Lower leg skin (tissue), 4 donors: ENCODE data around the gene ATP13A3. TPM values are rescaled to one million over a fixed set of nuclear protein-coding genes. Genes with fewer than 3 reads are reported as not detected.

Source experiments
- DNase-seq, 2 donors: peaks; one replicate each; pipeline ENCODE4 v3.0.0-alpha.2; 2019; ENCODE audit warnings: low spot score in 2 of 2
- H3K4me3 ChIP-seq: fragments of 200-600 bp; sonication (generic); 2 replicates; pipeline ENCODE4 v1.5.1; 2017; ENCODE audit warnings: mild to moderate bottlenecking, low read depth; ENCODE audit not compliant: poor library complexity, severe bottlenecking
- POLR2A ChIP-seq, 2 donors: fragments of 450-650 bp; IDR thresholded peaks; one replicate each; pipeline ENCODE4 v1.6.1; 2016 to 2017; ENCODE audit warnings: antibody characterized with exemption in 2 of 2, mild to moderate bottlenecking in 1 of 2, moderate library complexity in 1 of 2
- WGBS, 2 donors: methylation state at CpG; one replicate each; pipeline ENCODE4 v1.1.5; 2018; 5-methylcytosine and 5-hydroxymethylcytosine counted together
- intact Hi-C: fragments of 100-400 bp; cut with DNase I; formaldehyde crosslinking; loops from one replicate; pipeline ENCODE4 v1.15.0; 2023; ENCODE audit warnings: low total_unique reads
- total RNA-seq, 4 donors: library from RNA; depleted of rRNA; stranded (reverse); fragments of >200 nt; gene quantifications; one replicate each; pipeline ENCODE4 v1.1.0, GENCODE V29; 2016
- TF ChIP-seq, protein P1 (sequence below), 3 donors: fragments of 450-650 bp; IDR thresholded peaks; one replicate each; pipeline ENCODE4 v1.5.1; 2016; ENCODE audit warnings: antibody characterized with exemption in 3 of 3, mild to moderate bottlenecking in 3 of 3, moderate library complexity in 2 of 3

The ATP13A3 gene
- total RNA-seq, 4 donors from 2014 or later = 35.0 to 40.6 (median 38.2) TPM

DNA sequence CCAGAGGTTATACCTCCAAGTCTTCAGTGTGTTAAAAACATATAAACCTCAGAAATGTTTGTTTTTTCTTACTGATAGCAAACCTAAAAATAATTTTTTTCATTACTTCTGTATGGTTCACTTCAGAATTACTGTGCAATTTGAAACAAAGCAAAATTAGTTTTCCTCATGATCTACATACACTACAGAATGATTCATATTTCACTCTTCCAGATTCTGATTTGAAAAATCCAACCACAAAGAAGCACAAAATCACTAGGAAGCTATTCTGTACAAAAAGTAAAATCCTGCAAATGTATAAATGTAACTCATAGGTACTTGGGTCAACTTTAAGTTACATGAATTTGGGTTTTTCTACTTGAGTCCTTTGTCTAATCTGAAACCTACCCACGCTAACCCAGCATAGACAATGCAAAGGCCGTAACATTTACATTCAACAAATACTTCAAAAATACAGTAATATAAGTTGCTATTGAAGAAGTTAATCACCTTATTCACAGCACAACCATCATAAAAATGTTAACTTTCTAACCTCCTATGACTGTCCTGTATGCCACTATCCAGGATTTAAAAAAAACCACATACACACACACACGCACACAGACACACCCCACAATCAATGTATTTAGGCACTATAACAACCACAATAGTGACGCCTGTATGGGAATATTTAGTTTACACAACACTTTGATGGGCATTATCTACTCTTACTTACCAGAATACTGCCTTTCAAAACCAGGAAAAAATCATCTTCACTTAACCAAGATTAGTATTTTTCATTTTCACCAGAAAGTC is 11.5 kb downstream of the ATP13A3 start:
- intact Hi-C loops = no loop called here
- DNase-seq = no peak

DNA sequence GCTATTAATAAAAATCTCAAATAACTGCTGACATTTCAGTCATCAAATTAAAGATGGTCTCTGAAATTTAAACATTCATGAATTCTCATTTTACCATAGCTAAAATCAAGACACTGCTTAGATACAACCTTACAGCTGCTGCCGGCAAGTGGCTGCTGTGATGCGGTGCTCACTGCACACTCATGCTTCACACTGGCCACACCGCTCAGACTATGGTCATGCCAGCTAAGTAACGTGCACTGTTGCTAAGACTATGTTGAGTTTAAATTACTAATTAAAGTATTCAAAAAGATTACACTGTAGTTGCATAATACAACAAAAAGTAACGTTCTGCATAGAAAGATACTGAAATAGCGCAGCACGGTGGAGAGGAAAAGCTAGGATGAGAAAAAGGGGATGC is 12.1 kb downstream of the ATP13A3 start:
- TF ChIP-seq POLR2A (IDR thresholded peaks at IDR 0.05) = no peak
- TF ChIP-seq, protein P1, sequence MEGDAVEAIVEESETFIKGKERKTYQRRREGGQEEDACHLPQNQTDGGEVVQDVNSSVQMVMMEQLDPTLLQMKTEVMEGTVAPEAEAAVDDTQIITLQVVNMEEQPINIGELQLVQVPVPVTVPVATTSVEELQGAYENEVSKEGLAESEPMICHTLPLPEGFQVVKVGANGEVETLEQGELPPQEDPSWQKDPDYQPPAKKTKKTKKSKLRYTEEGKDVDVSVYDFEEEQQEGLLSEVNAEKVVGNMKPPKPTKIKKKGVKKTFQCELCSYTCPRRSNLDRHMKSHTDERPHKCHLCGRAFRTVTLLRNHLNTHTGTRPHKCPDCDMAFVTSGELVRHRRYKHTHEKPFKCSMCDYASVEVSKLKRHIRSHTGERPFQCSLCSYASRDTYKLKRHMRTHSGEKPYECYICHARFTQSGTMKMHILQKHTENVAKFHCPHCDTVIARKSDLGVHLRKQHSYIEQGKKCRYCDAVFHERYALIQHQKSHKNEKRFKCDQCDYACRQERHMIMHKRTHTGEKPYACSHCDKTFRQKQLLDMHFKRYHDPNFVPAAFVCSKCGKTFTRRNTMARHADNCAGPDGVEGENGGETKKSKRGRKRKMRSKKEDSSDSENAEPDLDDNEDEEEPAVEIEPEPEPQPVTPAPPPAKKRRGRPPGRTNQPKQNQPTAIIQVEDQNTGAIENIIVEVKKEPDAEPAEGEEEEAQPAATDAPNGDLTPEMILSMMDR (IDR thresholded peaks at IDR 0.05) = no peak

More for the DNA sequence above, 11.5 kb downstream of the ATP13A3 start:
- H3K4me3 ChIP-seq = no peak overlapping the region
- TF ChIP-seq, protein P1 (IDR thresholded peaks at IDR 0.05) = no peak
- no peak for TF ChIP-seq POLR2A (IDR thresholded peaks at IDR 0.05)
- WGBS, 2 donors = 90 to 92% methylated on average over 4 of the region's 4 CpGs

DNA sequence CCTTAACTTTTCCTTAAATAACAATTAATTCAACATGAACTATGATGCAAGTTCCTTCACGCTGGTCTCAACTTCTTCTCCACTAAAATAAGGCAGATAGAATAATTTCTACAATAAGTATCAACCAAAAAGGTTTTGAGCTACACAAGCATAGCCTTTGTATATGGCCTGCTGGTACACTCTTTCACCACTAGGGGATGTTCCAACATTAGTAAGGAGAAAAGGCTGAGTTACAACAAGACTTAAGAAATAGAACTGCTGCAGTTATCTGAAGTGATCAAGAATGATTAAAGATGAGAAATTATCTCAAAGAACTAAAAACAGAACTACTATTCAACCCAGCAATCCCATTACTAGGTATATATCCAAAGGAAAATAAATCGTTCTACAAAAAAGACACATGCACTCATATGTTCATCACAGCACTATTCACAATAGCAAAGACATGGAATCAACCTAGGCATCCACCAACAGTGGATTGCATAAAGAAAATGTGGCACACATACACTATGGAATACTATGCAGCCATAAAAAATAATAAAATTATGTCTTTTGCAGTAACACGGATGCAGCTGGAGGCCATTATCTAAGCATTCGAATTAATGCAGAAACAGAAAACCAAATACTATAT is 14.4 kb downstream of the ATP13A3 start:
- intact Hi-C loops = loop anchor here (5.0 kb wide), 1 partner anchor 120 kb away; no protein-coding TSS in a partner anchor
- WGBS, 2 donors = 70 to 76% methylated on average over 4 of the region's 4 CpGs
- no peak for TF ChIP-seq POLR2A (IDR thresholded peaks at IDR 0.05)
- TF ChIP-seq, protein P1 (IDR thresholded peaks at IDR 0.05) = peak in 1 of 3 donors; percentile 95
- DNase-seq = no peak
- no peak overlapping the region for H3K4me3 ChIP-seq

More for the DNA sequence above, 12.1 kb downstream of the ATP13A3 start:
- H3K4me3 ChIP-seq = no peak overlapping the region
- 80 to 88% methylated on average over 7 of the region's 7 CpGs for WGBS, 2 donors
- intact Hi-C loops = loop anchor here (5.0 kb wide), 1 partner anchor 118 kb away; no protein-coding TSS in a partner anchor
- DNase-seq = no peak

DNA sequence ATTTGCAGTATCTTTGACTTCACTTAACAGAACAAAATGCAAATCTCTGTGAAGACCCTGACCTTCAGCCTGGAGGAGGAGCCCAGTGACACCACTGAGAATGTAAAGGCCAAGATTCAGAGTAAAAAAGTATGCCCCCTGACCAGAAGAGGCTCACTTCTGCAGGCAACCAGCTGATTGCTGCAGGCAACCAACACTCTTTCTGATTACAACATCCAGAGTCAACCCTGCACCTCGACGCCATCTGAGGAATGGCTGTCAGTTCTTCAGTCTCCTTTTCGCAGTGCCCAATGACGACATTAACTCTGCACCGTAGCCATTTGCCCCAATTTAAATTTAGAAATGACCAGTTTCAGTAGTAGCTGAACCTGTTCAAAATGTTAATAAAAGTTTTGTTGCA is 14.9 kb downstream of the ATP13A3 start:
- H3K4me3 ChIP-seq = no peak overlapping the region
- intact Hi-C loops = loop anchor here (5.0 kb wide), 1 partner anchor 120 kb away; no protein-coding TSS in a partner anchor
- 45 to 55% methylated on average over 5 of the region's 5 CpGs for WGBS, 2 donors
- no peak for DNase-seq
- no peak for TF ChIP-seq POLR2A (IDR thresholded peaks at IDR 0.05)
- TF ChIP-seq, protein P1 (IDR thresholded peaks at IDR 0.05) = no peak

DNA sequence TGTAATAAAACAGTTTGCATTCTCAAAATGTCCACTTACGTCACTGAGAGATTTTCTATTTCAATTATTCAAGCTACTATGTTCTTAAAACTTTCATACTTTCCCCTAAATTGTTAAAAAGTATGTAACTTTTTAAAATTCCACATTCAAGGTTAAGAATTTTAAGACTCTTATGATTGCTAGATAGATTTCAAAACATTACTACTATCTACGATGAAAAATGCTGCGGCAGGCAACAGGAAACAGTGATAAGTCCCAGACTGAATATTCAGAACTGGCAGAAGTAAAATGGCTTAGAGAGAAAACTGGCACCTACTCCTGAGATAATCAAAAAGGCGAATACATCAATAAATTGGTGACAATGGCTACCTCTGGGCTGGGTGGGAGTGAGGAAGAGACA is 16.2 kb downstream of the ATP13A3 start:
- TF ChIP-seq, protein P1 (IDR thresholded peaks at IDR 0.05) = no peak
- TF ChIP-seq POLR2A (IDR thresholded peaks at IDR 0.05) = no peak
- no peak overlapping the region for H3K4me3 ChIP-seq
- no peak for DNase-seq
- WGBS, 2 donors = 81 to 83% methylated on average over 4 of the region's 4 CpGs
- intact Hi-C loops = loop anchor here (5.0 kb wide), 1 partner anchor 122 kb away; no protein-coding TSS in a partner anchor
